GM12878 (cell line): ENCODE results near the gene BAHD1.

Source experiments
- BMI1 ChIP-seq: fragments of 450-650 bp; IDR thresholded peaks from 2 replicates; pipeline ENCODE4 v1.6.1; 2016; ENCODE audit warnings: mild to moderate bottlenecking, moderate library complexity, borderline replicate concordance
- BRCA1 ChIP-seq: IDR thresholded peaks from 2 replicates; pipeline ENCODE4 v1.6.1; 2011; ENCODE audit warnings: low read depth, low read length, improper control_type of control experiment
- CHD1 ChIP-seq: IDR thresholded peaks from 2 replicates; pipeline ENCODE4 v1.6.1; 2012; ENCODE audit warnings: low read depth, low read length, improper control_type of control experiment
- ESRRA ChIP-seq: IDR thresholded peaks from 2 replicates; pipeline ENCODE4 v1.6.1; 2012; ENCODE audit warnings: mild to moderate bottlenecking, low read length, improper control_type of control experiment
- HDAC2 ChIP-seq: fragments of 200-600 bp; sonication (generic); IDR thresholded peaks from 2 replicates; pipeline ENCODE4 v1.6.1; 2017
- IRF4 ChIP-seq: IDR thresholded peaks from 2 replicates; pipeline ENCODE4 v1.6.1; 2011; ENCODE audit warnings: low read depth, low read length
- KDM1A ChIP-seq: fragments of 200-600 bp; sonication (generic); IDR thresholded peaks from 2 replicates; pipeline ENCODE4 v1.6.1; 2016; ENCODE audit warnings: borderline replicate concordance
- POLR2A ChIP-seq: IDR thresholded peaks from 2 replicates; pipeline ENCODE4 v1.6.1; 2011; ENCODE audit warnings: low read depth, mild to moderate bottlenecking, low read length
- POLR2AphosphoS5 ChIP-seq: IDR thresholded peaks from 2 replicates; pipeline ENCODE4 v1.6.1; 2011; ENCODE audit warnings: mild to moderate bottlenecking, low read length, inconsistent platforms
- RAD51 ChIP-seq: fragments of 450-650 bp; IDR thresholded peaks from 2 replicates; pipeline ENCODE4 v1.6.1; 2016; ENCODE audit warnings: moderate library complexity, mild to moderate bottlenecking, inconsistent platforms
- TF ChIP-seq, protein P1 (sequence below): IDR thresholded peaks from 2 replicates; pipeline ENCODE4 v1.6.1; 2012; ENCODE audit warnings: low read depth, low read length, improper control_type of control experiment
- TF ChIP-seq, protein P2 (sequence below): fragments of 450-650 bp; IDR thresholded peaks from 2 replicates; pipeline ENCODE4 v1.6.1; 2018; ENCODE audit warnings: mild to moderate bottlenecking, low read depth, moderate library complexity; ENCODE audit not compliant: partially characterized antibody
- TF ChIP-seq, protein P3 (sequence below), 3 experiments: IDR thresholded peaks in 2 of 3; conservative IDR thresholded peaks in 1 of 3; 2 replicates each; pipeline ENCODE4 v1.5.1; 2011; ENCODE audit warnings: low read depth in 3 of 3, low read length in 3 of 3, mild to moderate bottlenecking in 3 of 3, control low read depth in 2 of 3, moderate library complexity in 2 of 3, inconsistent platforms in 1 of 3, mixed read lengths in 1 of 3; ENCODE audit not compliant: control insufficient read depth in 2 of 3, insufficient read depth in 1 of 3; ENCODE audit errors: extremely low read depth in 1 of 3
- TF ChIP-seq, protein P4 (sequence below): fragments of 450-650 bp; IDR thresholded peaks from 2 replicates; pipeline ENCODE4 v1.6.1; 2017; ENCODE audit warnings: mild to moderate bottlenecking

DNA sequence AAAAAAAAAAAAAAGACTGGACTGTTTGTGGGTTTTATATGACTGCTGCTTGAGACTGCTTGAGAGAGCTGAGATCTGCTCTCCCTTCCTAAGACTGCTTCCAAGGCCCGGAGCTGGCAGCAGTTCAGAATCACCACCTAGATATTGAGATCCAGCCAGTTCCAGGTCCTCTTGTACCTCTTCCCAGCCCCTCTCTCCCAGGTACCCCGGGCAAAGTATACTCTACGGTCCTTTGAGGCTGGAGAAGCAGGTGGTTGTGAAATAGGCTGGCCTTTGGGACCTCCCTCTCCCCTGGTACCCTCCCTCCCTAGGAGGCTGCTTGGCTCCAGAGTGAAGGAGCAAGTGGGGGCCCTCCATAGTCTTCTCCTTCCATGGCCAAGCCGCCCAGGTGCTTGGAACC is 12.6 kb upstream of the BAHD1 start:
- TF ChIP-seq, protein P1, sequence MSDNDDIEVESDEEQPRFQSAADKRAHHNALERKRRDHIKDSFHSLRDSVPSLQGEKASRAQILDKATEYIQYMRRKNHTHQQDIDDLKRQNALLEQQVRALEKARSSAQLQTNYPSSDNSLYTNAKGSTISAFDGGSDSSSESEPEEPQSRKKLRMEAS, result no peak
- TF ChIP-seq KDM1A, result no peak
- no peak for TF ChIP-seq POLR2AphosphoS5
- TF ChIP-seq, protein P2, sequence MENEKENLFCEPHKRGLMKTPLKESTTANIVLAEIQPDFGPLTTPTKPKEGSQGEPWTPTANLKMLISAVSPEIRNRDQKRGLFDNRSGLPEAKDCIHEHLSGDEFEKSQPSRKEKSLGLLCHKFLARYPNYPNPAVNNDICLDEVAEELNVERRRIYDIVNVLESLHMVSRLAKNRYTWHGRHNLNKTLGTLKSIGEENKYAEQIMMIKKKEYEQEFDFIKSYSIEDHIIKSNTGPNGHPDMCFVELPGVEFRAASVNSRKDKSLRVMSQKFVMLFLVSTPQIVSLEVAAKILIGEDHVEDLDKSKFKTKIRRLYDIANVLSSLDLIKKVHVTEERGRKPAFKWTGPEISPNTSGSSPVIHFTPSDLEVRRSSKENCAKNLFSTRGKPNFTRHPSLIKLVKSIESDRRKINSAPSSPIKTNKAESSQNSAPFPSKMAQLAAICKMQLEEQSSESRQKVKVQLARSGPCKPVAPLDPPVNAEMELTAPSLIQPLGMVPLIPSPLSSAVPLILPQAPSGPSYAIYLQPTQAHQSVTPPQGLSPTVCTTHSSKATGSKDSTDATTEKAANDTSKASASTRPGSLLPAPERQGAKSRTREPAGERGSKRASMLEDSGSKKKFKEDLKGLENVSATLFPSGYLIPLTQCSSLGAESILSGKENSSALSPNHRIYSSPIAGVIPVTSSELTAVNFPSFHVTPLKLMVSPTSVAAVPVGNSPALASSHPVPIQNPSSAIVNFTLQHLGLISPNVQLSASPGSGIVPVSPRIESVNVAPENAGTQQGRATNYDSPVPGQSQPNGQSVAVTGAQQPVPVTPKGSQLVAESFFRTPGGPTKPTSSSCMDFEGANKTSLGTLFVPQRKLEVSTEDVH, result no peak
- TF ChIP-seq HDAC2, result no peak
- TF ChIP-seq ESRRA, result no peak
- TF ChIP-seq CHD1, result no peak
- TF ChIP-seq, protein P3, sequence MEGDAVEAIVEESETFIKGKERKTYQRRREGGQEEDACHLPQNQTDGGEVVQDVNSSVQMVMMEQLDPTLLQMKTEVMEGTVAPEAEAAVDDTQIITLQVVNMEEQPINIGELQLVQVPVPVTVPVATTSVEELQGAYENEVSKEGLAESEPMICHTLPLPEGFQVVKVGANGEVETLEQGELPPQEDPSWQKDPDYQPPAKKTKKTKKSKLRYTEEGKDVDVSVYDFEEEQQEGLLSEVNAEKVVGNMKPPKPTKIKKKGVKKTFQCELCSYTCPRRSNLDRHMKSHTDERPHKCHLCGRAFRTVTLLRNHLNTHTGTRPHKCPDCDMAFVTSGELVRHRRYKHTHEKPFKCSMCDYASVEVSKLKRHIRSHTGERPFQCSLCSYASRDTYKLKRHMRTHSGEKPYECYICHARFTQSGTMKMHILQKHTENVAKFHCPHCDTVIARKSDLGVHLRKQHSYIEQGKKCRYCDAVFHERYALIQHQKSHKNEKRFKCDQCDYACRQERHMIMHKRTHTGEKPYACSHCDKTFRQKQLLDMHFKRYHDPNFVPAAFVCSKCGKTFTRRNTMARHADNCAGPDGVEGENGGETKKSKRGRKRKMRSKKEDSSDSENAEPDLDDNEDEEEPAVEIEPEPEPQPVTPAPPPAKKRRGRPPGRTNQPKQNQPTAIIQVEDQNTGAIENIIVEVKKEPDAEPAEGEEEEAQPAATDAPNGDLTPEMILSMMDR (IDR thresholded peaks at IDR 0.05 in 2 of 3, conservative IDR thresholded peaks at IDR 0.05 in 1 of 3; ENCODE audit: control insufficient read depth in 2 of 3, extremely low read depth in 1 of 3, insufficient read depth in 1 of 3, low read depth in 3 of 3, low read length in 3 of 3), result no peak
- no peak for TF ChIP-seq BMI1
- TF ChIP-seq BRCA1, result no peak
- no peak for TF ChIP-seq RAD51
- no peak for TF ChIP-seq IRF4
- TF ChIP-seq POLR2A, result no peak
- TF ChIP-seq, protein P4, sequence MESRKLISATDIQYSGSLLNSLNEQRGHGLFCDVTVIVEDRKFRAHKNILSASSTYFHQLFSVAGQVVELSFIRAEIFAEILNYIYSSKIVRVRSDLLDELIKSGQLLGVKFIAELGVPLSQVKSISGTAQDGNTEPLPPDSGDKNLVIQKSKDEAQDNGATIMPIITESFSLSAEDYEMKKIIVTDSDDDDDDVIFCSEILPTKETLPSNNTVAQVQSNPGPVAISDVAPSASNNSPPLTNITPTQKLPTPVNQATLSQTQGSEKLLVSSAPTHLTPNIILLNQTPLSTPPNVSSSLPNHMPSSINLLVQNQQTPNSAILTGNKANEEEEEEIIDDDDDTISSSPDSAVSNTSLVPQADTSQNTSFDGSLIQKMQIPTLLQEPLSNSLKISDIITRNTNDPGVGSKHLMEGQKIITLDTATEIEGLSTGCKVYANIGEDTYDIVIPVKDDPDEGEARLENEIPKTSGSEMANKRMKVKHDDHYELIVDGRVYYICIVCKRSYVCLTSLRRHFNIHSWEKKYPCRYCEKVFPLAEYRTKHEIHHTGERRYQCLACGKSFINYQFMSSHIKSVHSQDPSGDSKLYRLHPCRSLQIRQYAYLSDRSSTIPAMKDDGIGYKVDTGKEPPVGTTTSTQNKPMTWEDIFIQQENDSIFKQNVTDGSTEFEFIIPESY, result no peak
